BJ (cell line): ENCODE results near the gene ARHGEF2. TPM values are rescaled to one million over a fixed set of nuclear protein-coding genes. Genes with fewer than 3 reads are reported as not detected.

Source experiments
- CTCF ChIA-PET: fragments of 350-600 bp; formaldehyde crosslinking; extraction: SDS; loops from one replicate; lab custom pipeline; 2021; ENCODE audit warnings: antibody characterized with exemption, inconsistent platforms; lab: Yijun Ruan, JAX
- POLR2A ChIA-PET: fragments of 300-600 bp; sonication (Branson Sonifier 250); formaldehyde crosslinking; extraction: SDS; loops from one replicate; lab custom pipeline; 2021; ENCODE audit warnings: antibody characterized with exemption; lab: Charles Lee
- DNase-seq: peaks from one replicate; pipeline ENCODE4 v3.0.0-alpha.2; 2011; ENCODE audit warnings: low read depth
- H3K27me3 ChIP-seq: 2 replicates; pipeline ENCODE4 v1.6.0; 2011; ENCODE audit warnings: low read length; ENCODE audit not compliant: control insufficient read depth, insufficient read depth
- H3K36me3 ChIP-seq: 2 replicates; pipeline ENCODE4 v1.5.1; 2011; ENCODE audit warnings: low read length; ENCODE audit not compliant: control insufficient read depth, insufficient read depth
- H3K4me3 ChIP-seq: 2 replicates; pipeline ENCODE4 v1.5.1; 2011; ENCODE audit warnings: low read depth, mild to moderate bottlenecking, control low read depth, low read length
- polyA plus RNA-seq: library from polyadenylated mRNA; depleted of rRNA; stranded (reverse); fragments of >200 nt; gene quantifications from 2 replicates; pipeline ENCODE4 v1.2.3, GENCODE V29; 2011
- TF ChIP-seq, protein P1 (sequence below): IDR thresholded peaks from 2 replicates; pipeline ENCODE4 v1.5.1; 2011; ENCODE audit warnings: low read depth, mild to moderate bottlenecking, control low read depth, inconsistent platforms, low read length, moderate library complexity; ENCODE audit not compliant: insufficient read depth

ARHGEF2 gene
- polyA plus RNA-seq, 1 experiment = 213 TPM

DNA sequence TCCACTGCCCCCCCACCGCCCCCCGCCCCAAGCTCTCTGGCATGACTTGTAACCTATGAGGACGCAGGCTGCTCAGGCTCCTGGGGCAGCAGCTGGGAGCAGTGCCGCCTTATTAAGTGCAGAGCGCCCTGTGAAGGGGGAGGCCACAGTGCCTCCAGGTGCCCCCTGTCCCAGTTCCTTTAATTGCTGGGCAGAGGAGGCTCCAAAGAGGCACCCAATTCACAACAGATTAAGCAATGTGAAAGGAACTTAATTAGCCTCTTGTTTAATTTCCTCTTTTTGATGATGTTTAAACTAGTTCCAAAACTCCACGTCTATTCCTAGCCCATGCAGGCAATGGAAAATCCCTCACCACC is 33.9 kb downstream of the ARHGEF2 start:
- CTCF ChIA-PET = interaction anchor here (0.8 to 2.0 kb wide), 7 partner anchors 10 to 57 kb away, joined by 3 to 9 read pairs (median 4); partner anchors contain the start of gene KHDC4
- POLR2A ChIA-PET = interaction anchor here (0.6 kb wide), 1 partner anchor 12 kb away, joined by 7 read pairs; no protein-coding TSS in a partner anchor
- TF ChIP-seq, protein P1, sequence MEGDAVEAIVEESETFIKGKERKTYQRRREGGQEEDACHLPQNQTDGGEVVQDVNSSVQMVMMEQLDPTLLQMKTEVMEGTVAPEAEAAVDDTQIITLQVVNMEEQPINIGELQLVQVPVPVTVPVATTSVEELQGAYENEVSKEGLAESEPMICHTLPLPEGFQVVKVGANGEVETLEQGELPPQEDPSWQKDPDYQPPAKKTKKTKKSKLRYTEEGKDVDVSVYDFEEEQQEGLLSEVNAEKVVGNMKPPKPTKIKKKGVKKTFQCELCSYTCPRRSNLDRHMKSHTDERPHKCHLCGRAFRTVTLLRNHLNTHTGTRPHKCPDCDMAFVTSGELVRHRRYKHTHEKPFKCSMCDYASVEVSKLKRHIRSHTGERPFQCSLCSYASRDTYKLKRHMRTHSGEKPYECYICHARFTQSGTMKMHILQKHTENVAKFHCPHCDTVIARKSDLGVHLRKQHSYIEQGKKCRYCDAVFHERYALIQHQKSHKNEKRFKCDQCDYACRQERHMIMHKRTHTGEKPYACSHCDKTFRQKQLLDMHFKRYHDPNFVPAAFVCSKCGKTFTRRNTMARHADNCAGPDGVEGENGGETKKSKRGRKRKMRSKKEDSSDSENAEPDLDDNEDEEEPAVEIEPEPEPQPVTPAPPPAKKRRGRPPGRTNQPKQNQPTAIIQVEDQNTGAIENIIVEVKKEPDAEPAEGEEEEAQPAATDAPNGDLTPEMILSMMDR = no peak
- no peak overlapping the region for H3K4me3 ChIP-seq
- peaks cover 24% of the 10 kb centered on the region for H3K36me3 ChIP-seq
- no peak for DNase-seq
- no peaks in the 10 kb centered on the region for H3K27me3 ChIP-seq

- TF ChIP-seq, protein P1 = no peak
- no peaks in the 10 kb centered on the region for H3K27me3 ChIP-seq
- ChIA-PET POLR2A (no interaction called here), CTCF (interaction anchor here (1.2 to 1.3 kb wide), 2 partner anchors 32 to 124 kb away, joined by 4 to 5 read pairs; no protein-coding TSS in a partner anchor)
- no peak overlapping the region for H3K4me3 ChIP-seq
- DNase-seq = no peak
- H3K36me3 ChIP-seq = peaks cover 17% of the 10 kb centered on the region
Observed at GRCh38 chr1:155942578-155943141, 35.7 kb downstream of the ARHGEF2 start.

GRCh38 chr1:155941845-155942531 is 36.4 kb downstream of the ARHGEF2 start:
- Histone ChIP-seq H3K36me3 (peaks cover 11% of the 10 kb centered on the region), H3K27me3 (no peaks in the 10 kb centered on the region), H3K4me3 (no peak overlapping the region)
- ChIA-PET CTCF (interaction anchor here (1.3 kb wide), 1 partner anchor 33 kb away, joined by 5 read pairs; no protein-coding TSS in a partner anchor), POLR2A (no interaction called here)
- DNase-seq = no peak
- TF ChIP-seq, protein P1 = no peak

- Histone ChIP-seq H3K36me3 (peaks cover 4% of the 10 kb centered on the region), H3K27me3 (no peaks in the 10 kb centered on the region), H3K4me3 (no peak within 1 kb of the TSS)
- TF ChIP-seq, protein P1 = no peak
- CTCF ChIA-PET = interaction anchor here (0.8 to 4.6 kb wide), 4 partner anchors 27 to 81 kb away, joined by 3 to 57 read pairs (median 10); no protein-coding TSS in a partner anchor
- POLR2A ChIA-PET = interaction anchor here (0.5 kb wide), 1 partner anchor 32 kb away, joined by 5 read pairs; no protein-coding TSS in a partner anchor
- DNase-seq = no peak
Observed at GRCh38 chr1:155940993-155941844, 37.1 kb downstream of the ARHGEF2 start, which contains the start of gene RXFP4. Gene RXFP4, plus strand, starts transcription at chr1:155941638. Its CDS starts 72 bp downstream, at chr1:155941710.
